ENCODE data around the gene TTC14. TPM values are rescaled to one million over a fixed set of nuclear protein-coding genes. Genes with fewer than 3 reads are reported as not detected.

Gene TTC14
- total and polyA plus RNA-seq, 10 of the 15 experiments (the other 5 are each of a cell fraction or from before 2014, with no cell fraction given) = 14.0 to 81.5 (median 29.4) TPM

DNA sequence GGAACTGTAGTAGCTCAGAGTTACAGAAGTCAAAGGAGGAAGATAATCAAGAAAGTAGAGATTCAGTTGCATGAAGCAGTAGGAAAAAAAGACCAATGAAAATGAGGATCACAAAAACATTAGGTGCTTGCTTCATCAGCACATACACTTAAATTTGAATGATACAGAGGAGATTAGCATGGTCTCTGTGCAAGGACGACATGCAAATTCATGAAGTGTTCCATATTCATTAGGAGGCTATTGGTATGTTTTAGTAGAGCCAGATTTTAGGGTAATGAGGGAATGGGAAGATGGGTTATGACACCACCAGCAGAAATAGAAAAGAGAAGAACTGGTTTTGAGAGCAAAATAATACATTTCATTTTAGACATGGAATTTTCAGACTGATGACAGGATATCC, 21.0 kb upstream of the TTC14 start:
- TF ChIP-seq, protein P1, sequence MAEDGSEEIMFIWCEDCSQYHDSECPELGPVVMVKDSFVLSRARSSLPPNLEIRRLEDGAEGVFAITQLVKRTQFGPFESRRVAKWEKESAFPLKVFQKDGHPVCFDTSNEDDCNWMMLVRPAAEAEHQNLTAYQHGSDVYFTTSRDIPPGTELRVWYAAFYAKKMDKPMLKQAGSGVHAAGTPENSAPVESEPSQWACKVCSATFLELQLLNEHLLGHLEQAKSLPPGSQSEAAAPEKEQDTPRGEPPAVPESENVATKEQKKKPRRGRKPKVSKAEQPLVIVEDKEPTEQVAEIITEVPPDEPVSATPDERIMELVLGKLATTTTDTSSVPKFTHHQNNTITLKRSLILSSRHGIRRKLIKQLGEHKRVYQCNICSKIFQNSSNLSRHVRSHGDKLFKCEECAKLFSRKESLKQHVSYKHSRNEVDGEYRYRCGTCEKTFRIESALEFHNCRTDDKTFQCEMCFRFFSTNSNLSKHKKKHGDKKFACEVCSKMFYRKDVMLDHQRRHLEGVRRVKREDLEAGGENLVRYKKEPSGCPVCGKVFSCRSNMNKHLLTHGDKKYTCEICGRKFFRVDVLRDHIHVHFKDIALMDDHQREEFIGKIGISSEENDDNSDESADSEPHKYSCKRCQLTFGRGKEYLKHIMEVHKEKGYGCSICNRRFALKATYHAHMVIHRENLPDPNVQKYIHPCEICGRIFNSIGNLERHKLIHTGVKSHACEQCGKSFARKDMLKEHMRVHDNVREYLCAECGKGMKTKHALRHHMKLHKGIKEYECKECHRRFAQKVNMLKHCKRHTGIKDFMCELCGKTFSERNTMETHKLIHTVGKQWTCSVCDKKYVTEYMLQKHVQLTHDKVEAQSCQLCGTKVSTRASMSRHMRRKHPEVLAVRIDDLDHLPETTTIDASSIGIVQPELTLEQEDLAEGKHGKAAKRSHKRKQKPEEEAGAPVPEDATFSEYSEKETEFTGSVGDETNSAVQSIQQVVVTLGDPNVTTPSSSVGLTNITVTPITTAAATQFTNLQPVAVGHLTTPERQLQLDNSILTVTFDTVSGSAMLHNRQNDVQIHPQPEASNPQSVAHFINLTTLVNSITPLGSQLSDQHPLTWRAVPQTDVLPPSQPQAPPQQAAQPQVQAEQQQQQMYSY (CRISPR knock-in tag; IDR thresholded peaks at IDR 0.05) = no peak
- TF ChIP-seq MXI1 (IDR thresholded peaks at IDR 0.05; ENCODE audit: low read depth, low read length) (no peak), RFX5 (IDR thresholded peaks at IDR 0.05; ENCODE audit: low read depth, low read length) (no peak), KDM1A (IDR thresholded peaks at IDR 0.05; ENCODE audit: borderline replicate concordance) (no peak), ZNF24 (IDR thresholded peaks at IDR 0.05) (no peak)
- Histone ChIP-seq H3K27me3 (replicated peaks in 1 of 2; ENCODE audit: control insufficient read depth in 2 of 2, insufficient read depth in 2 of 2, low read length in 1 of 2) (no peaks in the 10 kb centered on the region; a peak in 1 of 4 replicates), H3K4me2 (ENCODE audit: control insufficient read depth, insufficient read depth) (no peak overlapping the region), H4K20me1 (ENCODE audit: control insufficient read depth, insufficient read depth) (no peaks in the 10 kb centered on the region), H3K79me2 (ENCODE audit: control insufficient read depth, insufficient read depth, low read length) (no peaks in the 10 kb centered on the region), H3K36me3 (ENCODE audit: control insufficient read depth in 2 of 2, insufficient read depth in 2 of 2, low read length in 1 of 2) (no peaks in the 10 kb centered on the region), H3K9me3 (replicated peaks; ENCODE audit: control insufficient read depth, insufficient read depth, low read length) (no peaks in the 10 kb centered on the region), H3K4me3 (no peak overlapping the region), H3K4me1 (ENCODE audit: control insufficient read depth, insufficient read depth, low read length) (no peaks in the 10 kb centered on the region), H2AFZ (ENCODE audit: control insufficient read depth, low read depth, low read length) (no peak overlapping the region), H3K27ac (ENCODE audit: control insufficient read depth, insufficient read depth) (no peak overlapping the region), H3K9ac (ENCODE audit: control insufficient read depth, insufficient read depth, low read length) (no peak overlapping the region)
- ChIA-PET POLR2A (no interaction called here), CTCF (interaction anchor here (0.8 to 1.2 kb wide), 4 partner anchors 15 to 831 kb away, joined by 3 to 4 read pairs (median 3); no protein-coding TSS in a partner anchor), RAD21 (ENCODE audit: unreplicated experiment) (no interaction called here), SMC1A (ENCODE audit: uncharacterized antibody, unreplicated experiment) (interaction anchor here (1.3 kb wide), 1 partner anchor 584 kb away, joined by 3 read pairs; no protein-coding TSS in a partner anchor)
- ATAC-seq (no peak), FAIRE-seq (no peak), DNase-seq (ENCODE audit: low read depth, low spot score) (no peak)
- 0% methylated on average over 1 of the region's 1 CpG for WGBS (ENCODE audit: insufficient coverage, insufficient replicate concordance, low lambda C conversion rate, missing lambda C conversion rate)
- BruUV-seq (replicated peaks) = no TSS peak
- intact Hi-C loops (cut with micrococcal nuclease; ENCODE audit: unreplicated experiment) = no loop called here
- in situ Hi-C loops (cut with MboI) = no loop called here
